Measurements from ENCODE around the gene RAD50.
"Not testable (repeated sequence)": the region's sequence is repeated elsewhere in the genome, so short reads cannot be mapped to it uniquely, and the experiment has no call there.

Gene RAD50

GRCh38 chr5:132556763-132557477 is at the start of gene RAD50:
Gene RAD50 (plus strand): TSS chr5:132556977. CDS start chr5:132557325, 348 bp downstream.
- TF ChIP-seq CTCF (IDR thresholded peaks at IDR 0.05; ENCODE audit: insufficient read depth, low read depth, low read length, missing control alignments): no peak
- peak; percentile 89 for DNase-seq (ENCODE audit: low read depth)
- peak within 1 kb of the TSS; percentile 79 for H3K4me3 ChIP-seq (ENCODE audit: low read length)

GRCh38 chr5:132510076-132510475 is 46.7 kb upstream of the RAD50 start:
- no peak for TF ChIP-seq CTCF (IDR thresholded peaks at IDR 0.05; ENCODE audit: insufficient read depth, low read depth, low read length, missing control alignments)
- peak; percentile 78 for DNase-seq (ENCODE audit: low read depth)
- H3K4me3 ChIP-seq (ENCODE audit: low read length): no peak overlapping the region

- H3K4me3 ChIP-seq (ENCODE audit: low read length); DNase-seq (ENCODE audit: low read depth): not testable (repeated sequence)
Observed at GRCh38 chr5:132513618-132514336, 43.0 kb upstream of the RAD50 start.

- not testable (repeated sequence) for DNase-seq (ENCODE audit: low read depth); H3K4me3 ChIP-seq (ENCODE audit: low read length)
Observed at GRCh38 chr5:132522067-132522466, 34.7 kb upstream of the RAD50 start.

- not testable (repeated sequence) for H3K4me3 ChIP-seq (ENCODE audit: low read length); DNase-seq (ENCODE audit: low read depth)
Observed at GRCh38 chr5:132524877-132525276, 31.9 kb upstream of the RAD50 start.

GRCh38 chr5:132525299-132525724 is 31.5 kb upstream of the RAD50 start:
- H3K4me3 ChIP-seq (ENCODE audit: low read length): no peak overlapping the region
- no peak for TF ChIP-seq CTCF (IDR thresholded peaks at IDR 0.05; ENCODE audit: insufficient read depth, low read depth, low read length, missing control alignments)
- DNase-seq (ENCODE audit: low read depth): no peak

- peak; percentile 54 for DNase-seq (ENCODE audit: low read depth)
- peak; percentile 92 for TF ChIP-seq CTCF (IDR thresholded peaks at IDR 0.05; ENCODE audit: insufficient read depth, low read depth, low read length, missing control alignments)
- no peak overlapping the region for H3K4me3 ChIP-seq (ENCODE audit: low read length)
Observed at GRCh38 chr5:132526290-132526973, 30.3 kb upstream of the RAD50 start.

GRCh38 chr5:132526974-132527564 is 29.7 kb upstream of the RAD50 start:
- no peak for TF ChIP-seq CTCF (IDR thresholded peaks at IDR 0.05; ENCODE audit: insufficient read depth, low read depth, low read length, missing control alignments)
- peak; percentile 68 for DNase-seq (ENCODE audit: low read depth)
- H3K4me3 ChIP-seq (ENCODE audit: low read length): no peak overlapping the region

All from epithelial cell of esophagus (primary cell).